ENCODE data around the gene IL1F10.

Gene IL1F10

DNA sequence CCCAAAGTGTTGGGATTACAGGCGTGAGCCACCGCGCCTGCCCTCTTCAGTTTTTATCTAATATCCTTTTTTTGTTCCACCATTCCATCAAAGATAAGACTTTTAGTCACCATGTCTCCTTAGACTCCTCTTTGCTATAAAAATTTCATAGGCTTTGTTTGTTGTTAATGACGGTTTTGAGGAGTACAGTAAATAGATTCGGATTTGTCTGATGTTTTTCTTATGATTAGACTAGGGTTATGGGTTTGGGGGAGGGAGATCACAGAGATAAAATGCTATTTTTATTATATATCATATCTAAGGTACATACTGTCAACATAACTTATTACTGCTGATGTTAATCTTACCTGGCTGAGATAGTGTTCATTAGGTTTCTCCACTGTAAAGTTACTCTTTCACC lies 21.3 kb upstream of the IL1F10 start:
- TF ChIP-seq JUND (IDR thresholded peaks at IDR 0.05; ENCODE audit: low read depth), result no peak
- in situ Hi-C loops (cut with HindIII; ENCODE audit: low pct_unique_long_range_greater_than_20kb, low sequenced_read_pairs), result no loop called here
- no peak for DNase-seq (ENCODE audit: low read depth in 1 of 2, low spot score in 1 of 2)

- DNase-seq (ENCODE audit: low read depth in 1 of 2, low spot score in 1 of 2), result no peak
- no peak for TF ChIP-seq JUND (IDR thresholded peaks at IDR 0.05; ENCODE audit: low read depth)
- in situ Hi-C loops (cut with HindIII; ENCODE audit: low pct_unique_long_range_greater_than_20kb, low sequenced_read_pairs), result no loop called here
Measured at GRCh38 chr2:113050921-113051895, 16.6 kb upstream of the IL1F10 start.

GRCh38 chr2:113052396-113052917 lies 15.3 kb upstream of the IL1F10 start, which contains the start of gene IL36B:
Gene IL36B, minus strand, starts transcription at chr2:113052867.
- in situ Hi-C loops (cut with HindIII; ENCODE audit: low pct_unique_long_range_greater_than_20kb, low sequenced_read_pairs), result no loop called here
- TF ChIP-seq JUND (IDR thresholded peaks at IDR 0.05; ENCODE audit: low read depth), result no peak
- DNase-seq (ENCODE audit: low read depth in 1 of 2, low spot score in 1 of 2), result no peak

DNA sequence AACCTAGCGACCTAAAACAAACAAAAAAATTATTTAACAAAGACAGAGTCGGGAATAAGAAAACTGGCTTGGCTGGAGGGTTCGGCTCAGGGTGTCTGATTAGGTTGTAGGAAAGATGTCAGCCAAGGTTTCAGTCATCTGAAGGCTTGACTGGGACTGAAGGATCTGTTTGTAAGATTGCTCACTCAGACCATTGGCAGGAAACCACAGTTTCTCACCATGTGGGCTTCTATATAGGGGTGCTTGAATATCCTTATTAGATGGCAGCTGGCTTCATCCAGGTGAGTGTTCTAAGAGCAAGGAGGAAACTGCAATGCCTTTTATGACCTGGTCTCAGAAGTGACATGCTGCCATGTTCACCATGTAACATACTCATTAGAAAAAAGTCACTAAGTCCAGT lies 14.1 kb upstream of the IL1F10 start:
- TF ChIP-seq JUND (IDR thresholded peaks at IDR 0.05; ENCODE audit: low read depth), result no peak
- in situ Hi-C loops (cut with HindIII; ENCODE audit: low pct_unique_long_range_greater_than_20kb, low sequenced_read_pairs), result no loop called here

DNA sequence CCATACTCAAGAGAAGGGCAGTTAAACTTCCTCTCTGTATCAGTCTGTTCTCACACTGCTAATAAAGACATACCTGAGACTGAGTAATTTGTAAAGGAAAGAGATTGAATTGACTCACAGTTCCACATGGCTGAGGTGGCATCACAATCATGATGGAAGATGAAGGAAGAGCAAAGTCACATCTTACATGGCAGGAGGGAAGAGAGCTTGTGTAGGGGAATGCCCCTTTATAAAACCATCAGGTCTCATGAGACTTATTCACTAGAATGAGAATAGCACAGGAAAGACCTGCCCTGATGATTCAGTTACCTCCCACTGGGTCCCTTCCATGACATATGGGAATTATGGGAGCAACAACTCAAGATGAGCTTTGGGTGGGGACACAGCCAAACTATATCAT lies 13.7 kb upstream of the IL1F10 start:
- in situ Hi-C loops (cut with HindIII; ENCODE audit: low pct_unique_long_range_greater_than_20kb, low sequenced_read_pairs), result no loop called here
- no peak for DNase-seq (ENCODE audit: low read depth in 1 of 2, low spot score in 1 of 2)

More for the DNA sequence above, 14.1 kb upstream of the IL1F10 start:
- no peak for DNase-seq (ENCODE audit: low read depth in 1 of 2, low spot score in 1 of 2)

DNA sequence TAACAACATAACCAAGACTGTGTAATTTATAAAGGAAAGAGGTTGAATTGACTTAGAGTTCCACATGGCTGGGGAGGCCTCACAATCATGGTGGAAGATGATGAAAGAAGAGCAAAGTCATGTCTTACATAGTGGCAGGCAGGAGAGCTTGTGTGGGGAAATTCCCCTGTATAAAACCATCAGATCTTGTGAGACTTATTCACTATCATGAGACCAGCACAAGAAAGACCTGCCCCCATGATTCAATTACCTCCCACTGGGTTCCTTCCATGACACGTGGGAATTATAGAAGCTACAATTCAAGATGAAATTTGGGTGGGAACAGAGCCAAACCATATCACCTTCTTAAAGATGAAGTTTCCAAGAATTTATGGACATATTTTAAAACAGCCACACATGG lies 11.2 kb upstream of the IL1F10 start:
- DNase-seq (ENCODE audit: low read depth in 1 of 2, low spot score in 1 of 2), result no peak
- in situ Hi-C loops (cut with HindIII; ENCODE audit: low pct_unique_long_range_greater_than_20kb, low sequenced_read_pairs), result no loop called here

More for the DNA sequence above, 13.7 kb upstream of the IL1F10 start:
- no peak for TF ChIP-seq JUND (IDR thresholded peaks at IDR 0.05; ENCODE audit: low read depth)

DNA sequence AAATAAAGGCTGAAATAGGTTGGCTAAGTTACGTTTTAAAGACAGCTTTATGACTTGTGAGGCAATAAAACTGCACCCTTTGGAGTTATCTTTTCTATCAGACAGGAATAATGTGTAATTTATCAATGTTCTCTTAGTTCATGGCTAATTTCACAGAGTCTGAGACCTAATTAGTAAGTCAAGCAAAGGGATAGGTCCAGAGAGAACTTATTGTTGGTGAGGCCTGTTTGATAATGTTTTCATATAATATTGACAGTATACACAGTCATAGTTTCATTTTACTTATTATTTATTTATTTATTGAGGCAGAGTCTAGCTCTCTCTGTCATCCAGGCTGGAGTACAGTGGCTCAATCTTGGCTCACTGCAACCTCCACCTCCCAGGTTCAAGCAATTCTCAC lies 10.7 kb upstream of the IL1F10 start:
- no peak for DNase-seq (ENCODE audit: low read depth in 1 of 2, low spot score in 1 of 2)
- in situ Hi-C loops (cut with HindIII; ENCODE audit: low pct_unique_long_range_greater_than_20kb, low sequenced_read_pairs), result no loop called here
- no peak for TF ChIP-seq JUND (IDR thresholded peaks at IDR 0.05; ENCODE audit: low read depth)

More for the DNA sequence above, 11.2 kb upstream of the IL1F10 start:
- no peak for TF ChIP-seq JUND (IDR thresholded peaks at IDR 0.05; ENCODE audit: low read depth)

DNA sequence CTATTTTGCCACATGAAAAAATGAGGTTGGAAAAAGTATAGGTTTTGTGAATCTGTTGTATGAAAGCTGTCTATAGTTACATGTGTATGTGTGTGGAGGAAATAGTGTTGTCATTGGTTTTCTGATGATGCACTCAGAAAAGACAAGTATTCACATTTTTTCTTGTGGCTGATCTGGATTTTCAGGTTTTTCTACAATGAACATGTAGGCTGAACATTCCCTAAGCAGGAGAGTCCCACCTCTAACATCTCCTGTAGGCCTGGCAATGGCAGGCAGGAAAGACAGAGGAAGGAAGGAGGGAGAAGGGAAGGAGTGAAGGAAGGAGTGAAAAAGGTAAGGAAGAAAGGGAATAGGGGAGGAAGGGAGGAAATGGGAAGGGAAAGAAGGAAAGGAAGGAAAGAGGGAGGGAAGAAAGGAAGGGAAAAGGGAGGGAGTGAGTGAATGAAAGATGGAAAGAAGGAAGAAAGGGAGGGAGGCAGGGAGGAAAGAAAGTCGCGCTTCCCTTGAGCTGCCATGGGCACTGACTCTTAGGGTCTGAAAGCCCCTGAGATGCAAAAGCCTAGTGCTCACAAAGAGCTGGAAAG lies 9.3 kb upstream of the IL1F10 start:
- DNase-seq (ENCODE audit: low read depth in 1 of 2, low spot score in 1 of 2), result peak in 1 of 2 experiments; percentile 32
- TF ChIP-seq JUND (IDR thresholded peaks at IDR 0.05; ENCODE audit: low read depth), result no peak
- in situ Hi-C loops (cut with HindIII; ENCODE audit: low pct_unique_long_range_greater_than_20kb, low sequenced_read_pairs), result no loop called here

GRCh38 chr2:113058998-113059960 lies 8.5 kb upstream of the IL1F10 start, which contains the start of gene IL36RN:
Gene IL36RN, plus strand, starts transcription at chr2:113059198. Its CDS starts 241 bp downstream, at chr2:113059439.
- TF ChIP-seq JUND (IDR thresholded peaks at IDR 0.05; ENCODE audit: low read depth), result no peak
- no peak for DNase-seq (ENCODE audit: low read depth in 1 of 2, low spot score in 1 of 2)
- in situ Hi-C loops (cut with HindIII; ENCODE audit: low pct_unique_long_range_greater_than_20kb, low sequenced_read_pairs), result no loop called here

GRCh38 chr2:113060396-113060795 lies 7.4 kb upstream of the IL1F10 start:
- in situ Hi-C loops (cut with HindIII; ENCODE audit: low pct_unique_long_range_greater_than_20kb, low sequenced_read_pairs), result no loop called here

GRCh38 chr2:113060796-113061195 lies 7.0 kb upstream of the IL1F10 start:
- DNase-seq (ENCODE audit: low read depth in 1 of 2, low spot score in 1 of 2), result no peak
- in situ Hi-C loops (cut with HindIII; ENCODE audit: low pct_unique_long_range_greater_than_20kb, low sequenced_read_pairs), result no loop called here
- TF ChIP-seq JUND (IDR thresholded peaks at IDR 0.05; ENCODE audit: low read depth), result no peak

More at GRCh38 chr2:113060396-113060795, 7.4 kb upstream of the IL1F10 start:
- TF ChIP-seq JUND (IDR thresholded peaks at IDR 0.05; ENCODE audit: low read depth), result no peak
- DNase-seq (ENCODE audit: low read depth in 1 of 2, low spot score in 1 of 2), result no peak

GRCh38 chr2:113061241-113061640 lies 6.5 kb upstream of the IL1F10 start:
- no peak for TF ChIP-seq JUND (IDR thresholded peaks at IDR 0.05; ENCODE audit: low read depth)
- no peak for DNase-seq (ENCODE audit: low read depth in 1 of 2, low spot score in 1 of 2)
- in situ Hi-C loops (cut with HindIII; ENCODE audit: low pct_unique_long_range_greater_than_20kb, low sequenced_read_pairs), result no loop called here

Data from T47D (cell line).